A673 (cell line): Measurements from ENCODE around the gene GSDMA. TPM values are rescaled to one million over a fixed set of nuclear protein-coding genes. Genes with fewer than 3 reads are reported as not detected.

Experiments used
- BruUV-seq: library from RNA; stranded (reverse); fragments of 400-500 nt; replicated peaks from 2 replicates; lab custom pipeline; 2021; lab: Mats Ljungman, UMichigan
- CTCF ChIA-PET: fragments of 300-600 bp; sonication (Branson Sonifier 250); formaldehyde crosslinking; loops from one replicate; lab custom pipeline; 2022; ENCODE audit warnings: antibody characterized with exemption; lab: Charles Lee
- POLR2A ChIA-PET: fragments of 300-600 bp; sonication (Branson Sonifier 250); formaldehyde crosslinking; loops from one replicate; lab custom pipeline; 2022; ENCODE audit warnings: antibody characterized with exemption; ENCODE audit not compliant: low non-redundant PET; lab: Charles Lee
- DNase-seq: peaks from one replicate; pipeline ENCODE4 v3.0.0-alpha.2; 2015; ENCODE audit warnings: low spot score
- H3K27ac ChIP-seq: fragments of 200-600 bp; sonication (generic); 2 replicates; pipeline ENCODE4 v1.5.1; 2016; ENCODE audit warnings: mixed run types, low read depth, mild to moderate bottlenecking, mixed read lengths, antibody characterized with exemption, low read length; ENCODE audit not compliant: poor library complexity, severe bottlenecking
- H3K27me3 ChIP-seq: fragments of 200-600 bp; sonication (generic); replicated peaks from 2 replicates; pipeline ENCODE4 v1.6.1; 2017; ENCODE audit warnings: mixed run types, low read depth, mild to moderate bottlenecking, mixed read lengths, antibody characterized with exemption, low read length; ENCODE audit not compliant: insufficient read depth, poor library complexity
- H3K36me3 ChIP-seq: fragments of 200-600 bp; sonication (generic); 2 replicates; pipeline ENCODE4 v1.6.1; 2016; ENCODE audit warnings: mixed run types, mild to moderate bottlenecking, mixed read lengths, antibody characterized with exemption, low read length; ENCODE audit not compliant: insufficient read depth, poor library complexity, severe bottlenecking
- H3K4me1 ChIP-seq: fragments of 200-600 bp; sonication (generic); 2 replicates; pipeline ENCODE4 v1.6.1; 2017; ENCODE audit warnings: mixed run types, mild to moderate bottlenecking, mixed read lengths, antibody characterized with exemption, low read length; ENCODE audit not compliant: insufficient read depth, poor library complexity, severe bottlenecking
- H3K4me3 ChIP-seq: fragments of 200-600 bp; sonication (generic); 2 replicates; pipeline ENCODE4 v1.5.1; 2016; ENCODE audit warnings: low read depth, mixed run types, mild to moderate bottlenecking, mixed read lengths, low read length; ENCODE audit not compliant: poor library complexity, severe bottlenecking
- H3K9me3 ChIP-seq: fragments of 200-600 bp; sonication (generic); 2 replicates; pipeline ENCODE4 v1.6.1; 2016; ENCODE audit warnings: mixed run types, low read depth, mild to moderate bottlenecking, mixed read lengths, antibody characterized with exemption, low read length; ENCODE audit not compliant: poor library complexity, severe bottlenecking
- CTCF ChIP-seq: fragments of 300-800, 200-600 bp; sonication (generic); conservative IDR thresholded peaks from 2 replicates; pipeline ENCODE4 v1.5.1; 2017; ENCODE audit warnings: low read depth, mild to moderate bottlenecking, antibody characterized with exemption, low read length, moderate library complexity, mixed read lengths
- EZH2 ChIP-seq: fragments of 200-600 bp; sonication (generic); IDR thresholded peaks from 2 replicates; pipeline ENCODE4 v1.6.1; 2017; ENCODE audit warnings: borderline replicate concordance, low read depth, mild to moderate bottlenecking, mixed read lengths, antibody characterized with exemption, low read length; ENCODE audit not compliant: poor library complexity, severe bottlenecking
- intact Hi-C: fragments of 100-400 bp; cut with micrococcal nuclease; formaldehyde crosslinking; loops from one replicate; pipeline ENCODE4 v1.10.0; 2022; ENCODE audit not compliant: unreplicated experiment
- total RNA-seq: library from RNA; stranded (reverse); gene quantifications from 2 replicates; pipeline ENCODE4 v1.2.3, GENCODE V29; 2021

The GSDMA gene
- total RNA-seq, 1 experiment from 2014 or later = not detected

- Histone ChIP-seq H3K9me3 (no peaks in the 10 kb centered on the region), H3K36me3 (no peaks in the 10 kb centered on the region), H3K27ac (no peak within 1 kb of the TSS), H3K27me3 (no peaks in the 10 kb centered on the region), H3K4me3 (no peak within 1 kb of the TSS), H3K4me1 (no peaks in the 10 kb centered on the region)
- DNase-seq = no peak
- TF ChIP-seq CTCF (no peak), EZH2 (no peak)
- ChIA-PET POLR2A (no interaction called here), CTCF (interaction anchor here (0.8 kb wide), 1 partner anchor 71 kb away, joined by 3 read pairs; no protein-coding TSS in a partner anchor)
- no TSS peak for BruUV-seq
- intact Hi-C loops = loop anchor here (10.0 kb wide), 1 partner anchor 280 kb away; no protein-coding TSS in a partner anchor
These were observed 52.5 kb downstream of the GSDMA start, which contains the start of gene CSF3 for GRCh38 chr17:40015005-40015997. Gene CSF3, plus strand, starts transcription at chr17:40015440. Its CDS starts 35 bp downstream, at chr17:40015475.

- Histone ChIP-seq H3K27ac (no peak overlapping the region), H3K4me3 (no peak overlapping the region)
These were observed 53.5 kb downstream of the GSDMA start for GRCh38 chr17:40015998-40016985.

More at GRCh38 chr17:40015998-40016985, 53.5 kb downstream of the GSDMA start:
- CTCF ChIA-PET = no interaction called here
- TF ChIP-seq CTCF = no peak
- no peak for TF ChIP-seq EZH2
- no peak for DNase-seq
- Histone ChIP-seq H3K36me3 (no peaks in the 10 kb centered on the region), H3K27me3 (no peaks in the 10 kb centered on the region), H3K9me3 (no peaks in the 10 kb centered on the region), H3K4me1 (no peaks in the 10 kb centered on the region)
- POLR2A ChIA-PET = no interaction called here
- no TSS peak for BruUV-seq
- intact Hi-C loops = loop anchor here (10.0 kb wide), 1 partner anchor 279 kb away; no protein-coding TSS in a partner anchor
